ENCODE results near the gene HOMEZ. TPM values are rescaled to one million over a fixed set of nuclear protein-coding genes. Genes with fewer than 3 reads are reported as not detected.
"Not testable (repeated sequence)": the region's sequence is repeated elsewhere in the genome, so short reads cannot be mapped to it uniquely, and the experiment has no call there.

The HOMEZ gene
- 10 to 100 TPM in 1 of 2 donors, 1 to 10 TPM in 1; 8.4 to 10.3 TPM for total RNA-seq

- peak; percentile 98 for ATAC-seq (replicated peaks)
- no peaks in the 10 kb centered on the region for H3K9me3 Mint-ChIP-seq
- H3K27ac Mint-ChIP-seq = peak within 1 kb of the TSS; percentile 85
- no peaks in the 10 kb centered on the region for H3K36me3 Mint-ChIP-seq (ENCODE audit: low read depth)
- no peaks in the 10 kb centered on the region for H3K27me3 Mint-ChIP-seq
- peak within 1 kb of the TSS; percentile 86 for H3K4me3 Mint-ChIP-seq
- no peaks in the 10 kb centered on the region for H3K4me1 Mint-ChIP-seq
Measured at GRCh38 chr14:23286020-23286901, at the start of gene HOMEZ. Gene HOMEZ, minus strand, starts transcription at chr14:23286132. Its CDS starts 180 bp downstream, at chr14:23285952.

GRCh38 chr14:23335623-23336022 lies 49.7 kb upstream of the HOMEZ start:
- no peak overlapping the region for H3K4me3 Mint-ChIP-seq
- H3K27ac Mint-ChIP-seq = no peak overlapping the region
- peaks cover 8% of the 10 kb centered on the region for H3K27me3 Mint-ChIP-seq
- no peak for ATAC-seq (replicated peaks)
- no peaks in the 10 kb centered on the region for H3K4me1 Mint-ChIP-seq
- no peaks in the 10 kb centered on the region for H3K36me3 Mint-ChIP-seq (ENCODE audit: low read depth)
- no peaks in the 10 kb centered on the region for H3K9me3 Mint-ChIP-seq

GRCh38 chr14:23327947-23328744 lies 42.2 kb upstream of the HOMEZ start:
- H3K36me3 Mint-ChIP-seq (ENCODE audit: low read depth) = peaks cover 34% of the 10 kb centered on the region
- no peak overlapping the region for H3K27ac Mint-ChIP-seq
- H3K9me3 Mint-ChIP-seq = no peaks in the 10 kb centered on the region
- H3K4me1 Mint-ChIP-seq = peaks cover 3% of the 10 kb centered on the region
- ATAC-seq (replicated peaks) = peak; percentile 89
- H3K27me3 Mint-ChIP-seq = no peaks in the 10 kb centered on the region
- no peak overlapping the region for H3K4me3 Mint-ChIP-seq

- H3K4me3 Mint-ChIP-seq = no peak overlapping the region
- H3K27ac Mint-ChIP-seq = no peak overlapping the region
- no peaks in the 10 kb centered on the region for H3K9me3 Mint-ChIP-seq
- ATAC-seq (replicated peaks) = no peak
- peaks cover 10% of the 10 kb centered on the region for H3K4me1 Mint-ChIP-seq
- H3K36me3 Mint-ChIP-seq (ENCODE audit: low read depth) = peaks cover 48% of the 10 kb centered on the region
- H3K27me3 Mint-ChIP-seq = no peaks in the 10 kb centered on the region
Measured at GRCh38 chr14:23326491-23327332, 40.8 kb upstream of the HOMEZ start.

GRCh38 chr14:23325746-23326145 lies 39.8 kb upstream of the HOMEZ start:
- not testable (repeated sequence) for H3K27me3 Mint-ChIP-seq; H3K9me3 Mint-ChIP-seq; ATAC-seq (replicated peaks); H3K4me3 Mint-ChIP-seq; H3K27ac Mint-ChIP-seq
- peaks cover 10% of the 10 kb centered on the region for H3K4me1 Mint-ChIP-seq
- peaks cover 48% of the 10 kb centered on the region for H3K36me3 Mint-ChIP-seq (ENCODE audit: low read depth)

GRCh38 chr14:23324993-23325392 lies 39.1 kb upstream of the HOMEZ start:
- Mint-ChIP-seq H3K4me3 (no peak overlapping the region), H3K9me3 (no peaks in the 10 kb centered on the region), H3K4me1 (peaks cover 14% of the 10 kb centered on the region), H3K36me3 (ENCODE audit: low read depth) (peaks cover 48% of the 10 kb centered on the region), H3K27ac (no peak overlapping the region), H3K27me3 (no peaks in the 10 kb centered on the region)
- ATAC-seq (replicated peaks) = no peak

GRCh38 chr14:23324455-23324846 lies 38.5 kb upstream of the HOMEZ start:
- no peak overlapping the region for H3K4me3 Mint-ChIP-seq
- H3K27me3 Mint-ChIP-seq = no peaks in the 10 kb centered on the region
- ATAC-seq (replicated peaks) = no peak
- H3K4me1 Mint-ChIP-seq = peaks cover 17% of the 10 kb centered on the region
- H3K27ac Mint-ChIP-seq = no peak overlapping the region
- no peaks in the 10 kb centered on the region for H3K9me3 Mint-ChIP-seq
- peaks cover 48% of the 10 kb centered on the region for H3K36me3 Mint-ChIP-seq (ENCODE audit: low read depth)

GRCh38 chr14:23323838-23324454 lies 38.0 kb upstream of the HOMEZ start:
- H3K27ac Mint-ChIP-seq = no peak overlapping the region
- no peak overlapping the region for H3K4me3 Mint-ChIP-seq
- H3K9me3 Mint-ChIP-seq = no peaks in the 10 kb centered on the region
- H3K36me3 Mint-ChIP-seq (ENCODE audit: low read depth) = peaks cover 48% of the 10 kb centered on the region
- H3K27me3 Mint-ChIP-seq = no peaks in the 10 kb centered on the region
- H3K4me1 Mint-ChIP-seq = peaks cover 17% of the 10 kb centered on the region
- ATAC-seq (replicated peaks) = no peak

- Mint-ChIP-seq H3K36me3 (ENCODE audit: low read depth) (peaks cover 48% of the 10 kb centered on the region), H3K4me3 (peak overlapping the region; percentile 85), H3K4me1 (peaks cover 17% of the 10 kb centered on the region), H3K27me3 (no peaks in the 10 kb centered on the region), H3K9me3 (no peaks in the 10 kb centered on the region), H3K27ac (peak overlapping the region; percentile 84)
- ATAC-seq (replicated peaks) = no peak
Measured at GRCh38 chr14:23322568-23323517, 36.9 kb upstream of the HOMEZ start.

- H3K27me3 Mint-ChIP-seq = no peaks in the 10 kb centered on the region
- peaks cover 17% of the 10 kb centered on the region for H3K4me1 Mint-ChIP-seq
- H3K9me3 Mint-ChIP-seq = no peaks in the 10 kb centered on the region
- ATAC-seq (replicated peaks) = peak; percentile 41
- H3K4me3 Mint-ChIP-seq = peak overlapping the region; percentile 85
- H3K27ac Mint-ChIP-seq = peak overlapping the region; percentile 91
- H3K36me3 Mint-ChIP-seq (ENCODE audit: low read depth) = peaks cover 48% of the 10 kb centered on the region
Measured at GRCh38 chr14:23321572-23322547, 35.9 kb upstream of the HOMEZ start.

GRCh38 chr14:23320584-23321571 lies 34.9 kb upstream of the HOMEZ start, which contains the start of gene PABPN1:
Gene PABPN1, plus strand, starts transcription at chr14:23321457. Its CDS starts 13 bp downstream, at chr14:23321470.
- H3K27ac Mint-ChIP-seq = peak within 1 kb of the TSS; percentile 91
- H3K9me3 Mint-ChIP-seq = no peaks in the 10 kb centered on the region
- peaks cover 17% of the 10 kb centered on the region for H3K4me1 Mint-ChIP-seq
- H3K4me3 Mint-ChIP-seq = peak within 1 kb of the TSS; percentile 85
- H3K36me3 Mint-ChIP-seq (ENCODE audit: low read depth) = peaks cover 41% of the 10 kb centered on the region
- peak; percentile 90 for ATAC-seq (replicated peaks)
- H3K27me3 Mint-ChIP-seq = no peaks in the 10 kb centered on the region
